COR-L47 (cell line): ENCODE data around the gene LCAT.
"Not testable (repeated sequence)": the region's sequence is repeated elsewhere in the genome, so short reads cannot be mapped to it uniquely, and the experiment has no call there.

ENCODE experiments used
- DNase-seq: peaks from one replicate; lab custom pipeline; 2025; lab: John Stamatoyannopoulos, UW

The LCAT gene

DNA sequence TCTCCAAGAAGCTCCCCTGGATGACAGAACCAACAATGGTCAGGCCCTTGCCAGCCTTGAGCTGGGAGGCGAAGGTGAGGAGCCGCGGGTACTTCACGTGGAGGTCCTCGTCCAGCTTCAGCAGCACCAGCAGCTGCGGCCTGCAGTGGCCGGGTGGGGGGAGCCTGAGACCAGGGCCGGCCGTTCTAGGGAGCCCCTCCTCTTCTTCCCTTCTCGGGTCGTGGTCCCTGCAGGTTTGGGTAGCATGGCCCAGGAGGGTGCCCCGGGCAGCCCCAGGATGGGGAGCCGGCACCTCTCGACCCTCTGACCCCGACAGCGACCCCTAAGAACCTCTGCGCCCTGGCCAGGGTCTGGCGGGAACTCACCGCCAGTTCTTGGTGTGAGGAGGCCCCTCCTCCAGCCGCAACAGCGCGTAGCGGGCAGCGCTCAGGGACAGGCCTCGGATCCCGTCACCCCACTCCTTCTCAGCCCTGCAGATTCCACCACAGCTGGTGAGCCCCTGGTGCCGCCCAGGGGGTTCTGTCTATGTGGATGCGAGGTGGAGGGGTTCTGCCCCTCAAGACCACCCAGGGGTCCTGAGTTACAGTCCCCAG lies 3.1 kb upstream of the LCAT start:
- DNase-seq, result no peak

DNA sequence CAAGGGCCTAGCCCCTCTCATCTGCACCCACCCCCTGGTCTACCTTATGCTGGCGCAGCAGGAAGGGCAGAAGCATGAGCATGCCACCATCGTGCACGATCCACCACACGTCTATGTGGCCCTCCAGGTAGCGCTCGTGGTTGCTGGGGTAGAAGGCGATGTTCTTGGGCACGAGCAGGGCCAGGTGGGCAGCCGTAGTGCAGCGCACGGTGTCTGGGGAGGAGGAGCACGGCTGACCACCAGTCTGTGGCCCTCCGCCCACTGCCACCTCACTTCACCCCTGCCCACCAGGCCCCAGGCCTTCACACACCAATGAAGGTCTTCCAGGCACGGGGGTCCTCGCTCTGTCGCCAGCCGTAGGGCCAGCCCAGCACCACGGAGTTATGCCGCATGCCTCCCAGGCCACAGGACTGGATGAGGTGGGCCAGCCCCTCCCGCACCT lies 2.2 kb upstream of the LCAT start:
- no peak for DNase-seq

DNA sequence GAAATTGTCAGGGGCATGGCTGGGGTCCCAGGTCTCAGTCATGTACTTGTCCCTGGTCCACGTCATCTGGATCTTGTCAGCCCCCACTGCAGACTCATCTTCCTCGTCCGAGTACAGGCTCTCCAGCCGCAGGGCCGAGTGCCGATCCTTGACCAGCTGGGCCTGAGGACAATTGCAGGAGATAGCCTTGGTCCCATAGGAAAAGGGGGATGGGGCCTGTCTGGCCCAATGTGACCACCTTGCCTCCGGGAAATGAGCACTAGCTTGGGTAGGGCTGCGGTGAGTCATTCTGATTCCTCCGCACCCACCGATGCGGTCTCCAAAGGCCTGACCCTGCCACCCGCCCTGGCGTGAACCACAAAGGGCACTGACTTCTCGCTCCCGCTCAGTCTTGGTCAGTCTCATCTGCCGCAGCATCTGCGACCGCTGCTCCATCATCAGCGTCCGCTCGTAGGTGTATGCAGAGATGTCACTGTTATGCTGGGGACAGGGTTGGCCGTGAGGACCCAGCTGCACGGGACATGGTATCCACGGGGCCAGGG lies 1.5 kb upstream of the LCAT start:
- DNase-seq, result no peak

DNA sequence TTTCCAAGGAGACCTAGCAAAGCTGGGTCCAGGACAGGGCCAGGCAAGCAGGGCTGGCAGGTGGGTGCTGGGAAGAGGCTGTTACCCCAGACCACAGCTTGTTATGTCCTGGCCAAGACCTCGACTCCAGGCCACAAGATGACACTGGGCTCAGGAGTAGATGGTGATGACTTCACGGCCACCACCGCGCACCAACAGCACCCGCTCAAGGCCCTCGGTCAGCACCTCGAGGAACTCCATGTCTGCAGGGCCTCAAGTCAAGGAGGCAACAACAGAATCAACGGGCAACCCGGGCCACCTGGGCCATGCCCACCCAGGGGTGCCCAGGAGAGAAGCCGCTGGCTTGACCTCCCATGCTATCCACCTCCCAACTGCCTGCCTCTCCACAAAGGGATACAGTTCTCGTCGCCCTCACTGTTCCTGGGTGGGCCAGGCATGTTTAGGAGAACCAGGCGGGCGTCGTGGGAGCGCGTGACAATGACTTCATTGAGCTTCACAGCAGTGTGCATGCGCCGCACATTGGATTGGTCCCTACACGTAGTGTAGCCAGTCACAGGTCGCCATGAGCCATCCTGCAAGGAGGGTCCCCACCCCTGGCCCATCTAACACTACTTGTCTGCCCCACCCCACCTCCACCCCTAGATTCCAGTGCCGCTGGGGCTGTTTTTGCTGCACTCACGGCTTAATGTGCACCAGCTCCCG lies 921 bp upstream of the LCAT start:
- no peak for DNase-seq

DNA sequence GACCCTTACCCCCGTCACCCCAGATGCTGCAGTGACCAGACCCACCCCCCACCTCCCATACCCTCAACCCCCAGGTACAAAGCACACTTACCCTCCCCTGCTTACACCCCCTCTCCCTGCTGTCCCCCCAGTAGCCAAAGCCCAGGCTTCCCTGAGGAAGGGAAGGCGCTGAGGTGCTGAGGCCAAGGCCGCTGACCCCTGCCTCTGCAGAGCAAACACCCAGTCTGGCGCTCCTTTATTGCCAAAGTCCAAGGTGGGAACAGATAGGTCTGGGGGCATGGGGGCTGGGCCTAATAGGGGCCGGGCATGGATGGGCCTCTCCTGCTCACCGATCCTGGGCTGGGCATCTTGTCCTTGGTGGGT lies 683 bp downstream of the LCAT start:
- DNase-seq, result no peak

DNA sequence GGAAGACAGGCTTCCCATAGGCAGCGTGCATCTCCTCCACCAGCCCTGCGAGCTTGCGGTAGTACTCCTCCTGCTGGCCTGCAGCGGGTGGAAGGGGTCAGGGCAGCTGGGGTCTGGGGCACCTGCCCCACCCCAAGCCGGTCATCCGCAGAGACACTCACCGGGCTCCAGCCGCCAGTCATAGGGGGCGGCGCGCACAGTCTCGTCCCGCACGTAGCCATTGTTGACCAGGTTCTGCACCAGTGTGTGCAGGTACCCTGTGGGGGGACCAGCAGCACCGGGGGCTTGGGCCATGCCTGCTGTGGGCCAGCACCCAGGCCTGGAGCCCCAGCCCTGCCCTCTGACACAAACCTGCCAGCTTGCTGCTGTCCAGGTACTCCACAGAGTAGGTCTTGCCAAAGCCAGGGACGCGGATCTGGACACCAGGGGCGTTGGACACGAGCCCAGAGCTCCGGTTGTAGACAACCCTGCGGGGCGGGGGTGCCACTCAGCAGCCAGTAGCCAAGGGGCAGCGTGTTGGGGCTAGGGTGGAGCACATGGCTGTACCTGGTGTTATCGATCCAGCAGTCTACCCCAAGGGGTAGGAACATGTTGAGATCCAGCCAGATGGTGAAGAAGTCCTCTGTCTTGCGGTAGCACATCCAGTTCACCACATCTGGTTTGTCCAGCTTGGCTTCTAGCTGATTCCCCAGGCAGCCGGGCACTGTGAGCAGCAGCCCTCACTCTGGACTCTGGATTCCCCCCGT lies 1.2 kb downstream of the LCAT start:
- no peak for DNase-seq

DNA sequence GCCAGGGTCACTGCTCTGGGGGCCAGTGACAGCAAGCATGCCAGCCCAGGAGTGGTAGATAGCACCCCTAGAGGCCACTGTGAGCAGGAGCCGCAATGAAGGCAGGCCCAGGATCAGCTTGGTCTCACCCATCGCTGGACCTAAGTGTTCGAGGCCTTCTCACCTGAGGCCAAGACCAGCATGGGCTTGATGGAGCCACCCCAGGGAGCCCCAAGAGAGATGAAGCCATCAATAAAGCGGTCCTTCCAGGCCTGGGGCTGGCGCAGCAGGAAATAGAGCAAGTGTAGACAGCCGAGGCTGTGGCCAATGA lies 1.8 kb downstream of the LCAT start:
- DNase-seq, result no peak

DNA sequence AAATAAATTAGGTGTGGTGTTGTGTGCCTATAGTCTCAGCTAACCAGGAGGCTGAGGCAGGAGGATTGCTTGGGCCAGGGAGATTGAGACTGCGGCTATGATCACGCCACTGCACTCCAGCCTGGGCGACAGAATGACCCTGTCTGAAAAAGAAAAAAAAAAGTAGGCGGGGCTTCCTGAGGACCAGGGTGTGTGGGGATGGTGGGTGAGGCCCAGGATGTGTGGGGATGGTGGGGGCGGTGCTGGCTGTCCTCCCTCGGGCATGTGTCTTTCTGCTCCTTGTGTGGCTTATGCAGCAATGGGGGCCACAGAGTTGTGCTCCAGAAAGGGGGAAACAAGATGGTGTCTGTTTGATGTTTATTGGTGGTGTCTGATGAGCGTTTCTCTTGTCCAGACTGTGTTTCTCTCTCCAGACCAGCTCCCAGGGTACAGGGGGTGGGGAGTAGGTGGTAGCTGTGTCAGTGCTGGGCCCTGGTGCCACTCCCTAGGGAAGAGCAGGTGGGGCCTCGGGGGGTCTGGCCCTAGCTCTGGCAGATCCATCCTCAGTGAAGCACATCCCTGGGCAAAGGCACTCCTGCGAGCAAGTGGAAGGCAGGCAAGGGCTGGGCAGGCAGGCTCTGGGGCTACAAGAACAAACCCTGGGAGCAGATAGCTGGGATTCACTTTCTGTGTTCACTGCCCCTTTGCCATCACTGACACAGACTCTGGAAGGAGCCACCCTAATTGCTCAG lies 2.3 kb downstream of the LCAT start:
- DNase-seq, result no peak

DNA sequence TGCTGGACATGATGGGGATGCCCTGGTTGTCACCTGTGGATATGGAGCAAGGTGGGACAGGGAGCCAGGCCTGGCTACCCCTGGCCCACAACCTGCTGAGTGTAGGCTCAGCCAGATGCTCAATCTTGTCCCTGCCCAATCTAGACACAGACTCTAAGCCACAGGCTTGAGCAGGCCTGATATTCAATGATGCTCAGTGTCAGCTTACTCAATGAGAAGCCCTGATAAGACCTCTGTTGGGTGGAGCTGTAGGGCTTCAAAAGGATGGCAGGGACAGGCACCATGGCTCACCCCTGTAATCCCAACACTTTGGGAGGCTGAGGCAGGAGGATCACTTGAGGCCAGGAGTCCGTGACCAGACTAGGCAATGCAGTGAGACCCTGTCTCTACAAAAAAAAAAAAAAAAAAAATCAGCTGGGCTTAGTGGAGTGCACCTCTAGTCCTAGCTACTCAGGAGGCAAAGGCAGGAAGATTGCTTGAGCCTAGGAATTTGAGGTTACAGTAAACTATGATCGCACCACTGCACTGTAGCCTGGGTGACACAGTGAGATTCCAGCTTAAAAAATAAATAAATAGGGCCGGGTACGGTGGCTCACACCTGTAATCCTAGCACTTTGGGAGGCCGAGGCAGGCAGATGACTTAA lies 3.4 kb downstream of the LCAT start:
- DNase-seq, result no peak

DNA sequence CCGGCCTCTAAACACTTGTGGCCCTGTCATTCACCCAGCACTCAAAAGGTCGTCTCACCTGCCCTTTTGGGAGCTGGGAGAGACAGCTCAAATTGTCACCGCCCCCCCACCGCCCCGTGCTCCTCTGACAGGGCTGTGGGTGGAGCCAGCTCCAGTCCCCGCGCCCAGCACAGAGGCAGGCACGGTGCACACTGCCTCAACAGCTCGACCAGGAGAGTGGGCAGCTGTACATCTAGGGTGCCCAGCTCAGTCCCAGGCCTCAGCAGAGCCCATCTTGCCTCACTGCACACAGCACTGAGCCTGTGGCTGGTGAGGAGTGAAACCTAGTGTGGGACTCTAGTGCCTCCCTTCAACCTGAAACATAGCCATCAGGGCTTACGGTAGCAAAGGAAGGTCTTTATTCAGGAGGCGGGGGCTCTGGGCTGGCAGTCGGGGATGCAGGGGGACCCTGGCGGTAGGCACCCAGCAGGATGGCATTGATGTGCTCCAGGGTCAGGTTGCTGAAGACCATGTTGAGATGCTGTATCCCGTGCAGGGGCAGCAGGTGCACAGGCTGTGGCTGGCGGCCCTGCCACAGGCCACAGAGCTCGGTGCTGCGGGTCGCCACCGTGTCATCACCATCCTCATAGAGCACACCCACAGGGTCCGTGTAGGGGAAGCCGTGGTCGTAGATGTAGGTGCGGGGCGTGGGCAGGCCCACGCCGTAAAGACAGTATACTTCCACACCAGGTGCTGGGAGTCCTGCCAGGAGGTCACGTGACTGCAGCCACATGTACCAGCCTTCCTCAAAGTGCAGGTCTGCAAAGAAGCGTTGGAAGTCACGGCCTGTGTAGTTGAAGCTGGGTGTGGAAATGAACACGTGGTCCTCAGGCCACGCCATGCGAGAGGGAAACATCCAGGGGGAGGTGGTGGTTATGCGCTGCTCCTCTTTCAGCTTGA lies 4.1 kb downstream of the LCAT start:
- DNase-seq, result no peak

DNA sequence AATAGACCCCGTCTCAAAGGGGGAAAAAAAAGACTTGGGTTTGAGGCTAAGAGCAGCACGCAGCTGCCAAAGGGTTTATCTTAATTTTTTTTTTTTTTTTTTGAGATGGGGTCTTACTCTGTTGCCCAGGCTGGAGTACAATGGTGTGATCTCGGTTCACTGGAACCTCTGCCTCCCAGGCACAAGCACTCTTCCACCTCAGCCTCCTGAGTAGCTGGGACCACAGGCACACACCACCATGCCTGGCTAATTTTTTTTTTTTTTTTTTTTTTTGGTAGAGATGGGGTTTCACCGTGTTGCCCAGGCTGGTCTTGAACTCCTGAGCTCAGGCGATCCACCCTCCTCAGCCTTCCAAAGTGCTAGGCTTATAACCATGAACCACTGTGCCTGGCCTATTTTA lies 6.2 kb downstream of the LCAT start:
- DNase-seq, result not testable (repeated sequence)

DNA sequence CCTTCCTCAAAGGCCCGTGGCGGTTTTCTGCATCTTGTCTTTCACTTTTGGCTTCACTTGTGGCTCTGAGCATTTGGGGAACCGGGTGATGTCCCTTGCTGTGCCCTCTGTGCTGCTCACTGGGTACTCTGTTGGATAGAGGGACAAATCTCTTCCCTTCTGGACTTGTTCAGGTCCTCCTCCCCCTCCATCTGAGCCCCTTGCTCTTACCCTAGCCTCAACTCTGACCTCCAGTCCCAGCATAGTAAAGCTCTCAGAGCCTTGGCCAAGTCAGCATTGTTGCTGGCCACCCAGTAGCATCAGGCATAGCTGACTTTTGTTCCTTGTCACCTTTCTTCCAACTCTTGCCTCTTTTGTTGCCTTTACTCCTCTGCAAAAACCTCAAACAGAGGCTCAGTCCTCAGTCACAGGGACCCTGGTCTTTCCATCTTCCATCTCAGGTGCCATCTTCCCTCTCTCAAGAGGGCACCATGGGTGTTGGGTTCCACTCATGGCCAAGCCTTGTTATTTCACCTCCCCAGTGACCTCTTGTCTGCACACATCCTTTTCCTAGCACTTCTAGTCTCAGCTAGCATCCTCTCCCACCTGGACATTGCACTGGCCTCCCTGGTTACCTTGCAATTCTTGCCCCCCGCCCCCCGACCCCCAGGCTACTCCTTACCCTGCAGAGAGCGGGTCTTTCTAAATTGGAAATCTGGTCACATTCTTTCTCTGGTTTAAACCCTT lies 6.9 kb downstream of the LCAT start:
- no peak for DNase-seq

DNA sequence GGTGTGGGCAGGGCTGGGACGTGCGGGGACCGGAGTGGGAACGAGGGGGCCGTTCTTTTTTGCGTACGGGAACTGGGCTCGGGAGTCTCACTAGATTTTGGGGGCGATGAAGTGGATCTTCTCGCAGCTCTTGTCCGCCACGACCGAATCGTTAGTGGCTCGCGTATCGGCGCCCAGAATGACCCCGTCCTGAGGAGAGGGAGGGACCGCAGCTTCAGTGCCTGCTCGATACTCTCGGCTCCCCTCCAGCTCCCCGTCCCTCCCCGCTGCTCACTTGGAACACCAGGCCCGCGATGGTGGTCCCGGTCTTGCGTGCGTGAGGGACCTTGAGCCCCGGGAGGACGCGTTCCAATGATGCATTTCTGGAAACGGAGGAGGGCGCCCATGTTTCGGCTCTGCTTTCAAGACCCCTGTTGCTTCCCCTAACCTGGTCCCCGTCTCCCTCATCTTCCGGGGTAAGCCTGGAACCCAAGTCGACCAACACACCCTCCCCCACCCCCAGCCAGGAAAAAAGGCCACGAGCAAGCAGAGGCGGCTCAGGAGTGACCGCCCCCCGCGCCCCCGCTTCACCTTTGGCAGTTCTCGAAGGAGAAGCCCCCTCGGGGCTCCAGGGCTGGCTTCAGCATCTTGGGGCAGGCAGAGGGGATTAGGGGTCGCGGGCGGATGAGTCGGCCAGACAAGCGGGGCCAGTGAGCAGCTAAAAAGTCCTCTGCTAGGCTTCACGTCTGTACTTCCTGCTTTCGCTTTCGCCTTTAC lies 7.6 kb downstream of the LCAT start, which contains the start of gene PSMB10:
Gene PSMB10 (minus strand): TSS at position 727 of the 756 bp plus-strand sequence. CDS start 101 bp downstream, at position 626.
- peak; percentile 31 for DNase-seq

DNA sequence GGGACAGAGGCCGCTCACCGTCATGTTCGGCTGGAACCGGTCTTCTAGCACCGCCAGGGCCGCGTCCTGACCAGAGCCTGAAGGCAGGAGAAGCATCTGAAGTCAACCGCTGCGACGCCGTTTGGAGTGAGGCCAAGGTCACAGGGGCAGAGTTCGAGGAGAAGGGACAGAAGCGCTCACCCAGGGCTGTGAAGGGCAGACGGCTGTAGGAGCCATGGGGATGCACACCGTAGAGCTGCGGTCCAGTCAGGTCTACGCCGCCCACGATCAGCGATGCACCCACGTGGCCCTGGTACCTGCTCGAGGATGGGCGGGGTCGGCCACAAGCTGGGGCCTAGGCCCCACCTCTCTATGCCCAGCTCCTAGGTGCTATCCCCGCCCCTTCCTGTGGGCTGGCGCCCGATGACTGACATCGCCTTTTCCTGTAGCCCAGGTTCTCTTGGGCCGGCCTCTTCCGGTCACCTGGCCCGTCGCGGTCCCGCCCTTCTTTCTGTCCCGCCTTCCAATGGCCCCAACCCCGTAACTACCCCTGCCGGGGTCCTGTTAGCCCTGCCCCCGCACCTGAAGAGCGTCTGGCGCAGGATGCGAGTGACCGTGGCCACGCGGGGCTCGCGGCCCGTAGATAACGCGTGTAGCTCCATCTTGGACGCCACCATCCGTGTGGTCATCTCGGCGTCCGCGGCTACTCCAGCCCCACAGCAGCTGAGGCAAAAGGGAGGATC lies 8.4 kb downstream of the LCAT start:
- DNase-seq, result peak; percentile 99

DNA sequence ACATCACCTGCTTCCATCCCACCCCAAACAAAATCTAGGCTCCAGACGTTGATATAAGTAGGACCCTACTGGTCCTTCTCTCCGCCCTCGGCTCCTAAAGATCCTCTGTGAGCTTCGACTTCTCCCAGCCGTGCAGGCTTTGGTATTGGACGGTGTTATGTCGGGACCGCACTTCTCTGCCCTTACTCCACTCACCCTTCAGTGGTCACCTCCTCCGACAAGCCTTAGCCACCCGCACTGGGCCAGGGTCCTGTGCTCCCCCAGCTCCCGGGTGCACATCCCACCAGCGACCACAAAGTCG lies 8.9 kb downstream of the LCAT start:
- no peak for DNase-seq

DNA sequence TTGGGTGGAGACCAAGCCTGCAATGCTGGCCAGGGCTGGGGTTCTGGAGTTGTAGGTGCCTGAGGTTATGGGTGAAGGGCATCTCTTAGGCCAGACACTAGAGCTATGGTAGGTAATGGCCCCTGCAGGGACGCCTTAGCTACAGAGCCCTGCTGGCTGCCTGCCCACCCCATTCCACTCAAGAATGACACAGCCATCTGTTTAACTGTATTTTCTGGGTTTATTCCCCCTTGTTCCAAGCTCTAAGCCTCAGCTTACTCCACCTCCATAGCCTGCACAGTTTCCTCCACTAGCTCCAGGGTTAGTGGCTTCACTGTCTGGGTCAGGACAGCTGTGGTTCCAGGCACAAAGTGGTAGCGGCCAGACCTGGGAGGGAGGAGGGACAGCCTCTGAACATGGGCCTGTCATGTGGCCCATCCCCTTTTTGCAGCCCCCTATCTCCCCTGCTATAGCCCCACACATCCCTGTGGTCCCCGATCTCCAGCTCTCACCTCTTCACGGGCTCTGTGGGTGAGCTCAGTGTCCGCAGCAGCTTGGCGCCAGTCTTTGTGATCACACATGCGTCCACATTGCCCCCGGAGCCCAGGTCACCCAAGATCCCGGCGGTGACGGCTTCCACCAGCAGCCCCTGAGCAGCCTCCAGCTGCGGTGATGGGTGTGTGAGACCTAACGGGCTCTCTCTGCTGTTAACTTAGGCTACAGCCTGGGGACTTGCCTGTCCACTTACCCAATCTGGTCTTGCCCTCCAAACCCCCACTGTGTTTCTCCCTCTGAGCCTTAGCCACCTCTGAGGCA lies 9.4 kb downstream of the LCAT start:
- no peak for DNase-seq

DNA sequence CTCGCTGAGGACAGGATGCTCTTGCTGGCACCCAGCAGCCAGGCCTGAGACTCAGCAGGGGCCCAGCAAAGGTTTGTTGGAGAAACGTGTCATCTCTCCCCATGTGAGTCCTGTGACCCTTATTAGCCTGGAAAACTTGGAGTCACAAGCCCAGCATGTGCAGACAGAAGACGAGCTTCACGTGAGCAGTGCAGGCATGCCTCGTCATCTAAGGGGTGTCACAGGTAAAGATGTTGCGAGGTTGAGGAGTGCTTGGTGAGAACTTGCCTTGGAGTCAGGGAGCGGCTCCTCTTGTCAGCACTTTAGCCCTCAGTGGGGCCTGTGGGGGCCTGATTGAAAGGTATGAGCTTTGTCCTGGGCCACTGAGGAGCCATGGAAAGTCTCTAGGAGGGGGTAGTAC lies 10.1 kb downstream of the LCAT start:
- DNase-seq, result no peak

DNA sequence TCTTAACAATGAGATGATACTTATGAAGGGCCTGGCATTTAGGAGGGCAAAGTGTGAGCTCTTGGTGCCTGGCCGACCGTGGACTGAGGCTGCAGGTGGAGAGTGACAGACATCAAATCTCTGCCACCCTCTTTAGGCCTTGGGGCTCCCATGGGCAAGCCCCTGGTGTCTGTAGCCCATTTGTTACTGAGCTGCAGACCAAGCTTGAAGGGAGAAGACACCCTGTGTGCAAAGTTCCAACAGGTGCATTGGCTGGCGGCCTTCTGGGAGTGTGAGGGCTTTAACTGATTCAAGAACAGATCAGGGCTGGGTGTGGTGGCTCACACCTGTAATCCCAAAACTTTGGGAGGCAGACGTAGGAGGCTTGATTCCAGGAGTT lies 11.5 kb downstream of the LCAT start:
- DNase-seq, result no peak
